Glutamatergic neuron (in vitro differentiated cells): ENCODE data around the gene C2CD5. TPM values are rescaled to one million over a fixed set of nuclear protein-coding genes. Genes with fewer than 3 reads are reported as not detected.

ENCODE experiments used
- DNase-seq: peaks from one replicate; pipeline ENCODE4 v3.0.0; 2022
- H3K27ac Mint-ChIP-seq: one replicate; pipeline ENCODE4 v1.8.0; 2020; ENCODE audit warnings: mild to moderate bottlenecking, mixed read lengths, inconsistent platforms; ENCODE audit not compliant: unreplicated experiment
- H3K27me3 Mint-ChIP-seq: one replicate; pipeline ENCODE4 v1.8.0; 2020; ENCODE audit warnings: mild to moderate bottlenecking, moderate library complexity, mixed read lengths, inconsistent platforms; ENCODE audit not compliant: unreplicated experiment
- H3K36me3 Mint-ChIP-seq: one replicate; pipeline ENCODE4 v1.8.0; 2020; ENCODE audit warnings: mild to moderate bottlenecking, mixed read lengths, inconsistent platforms; ENCODE audit not compliant: unreplicated experiment
- H3K4me1 Mint-ChIP-seq: one replicate; pipeline ENCODE4 v1.8.0; 2020; ENCODE audit warnings: mild to moderate bottlenecking, low read depth, mixed read lengths, inconsistent platforms; ENCODE audit not compliant: unreplicated experiment
- H3K4me3 Mint-ChIP-seq: one replicate; pipeline ENCODE4 v1.8.0; 2020; ENCODE audit warnings: mild to moderate bottlenecking, mixed read lengths, inconsistent platforms; ENCODE audit not compliant: unreplicated experiment
- H3K9me3 Mint-ChIP-seq: one replicate; pipeline ENCODE4 v1.8.0; 2020; ENCODE audit warnings: mild to moderate bottlenecking, moderate library complexity, mixed read lengths, inconsistent platforms; ENCODE audit not compliant: unreplicated experiment
- CTCF ChIP-seq: fragments of 200-600 bp; sonication (generic); IDR thresholded peaks from one replicate; pipeline ENCODE4 v1.5.0; 2021; ENCODE audit not compliant: partially characterized antibody, unreplicated experiment
- total RNA-seq: library from RNA; stranded (reverse); fragmentation: NEBNext Ultra II Directional; extraction: Animal tissue kit (Norgen Biotek cat#: 25700); gene quantifications from one replicate; pipeline ENCODE4 v1.2.1, GENCODE V29; 2021; ENCODE audit not compliant: unreplicated experiment

Gene C2CD5
- total RNA-seq, 1 donor from 2014 or later = 104 TPM

- no peak for TF ChIP-seq CTCF
- Mint-ChIP-seq H3K27ac (no peak overlapping the region), H3K36me3 (no peaks in the 10 kb centered on the region), H3K4me3 (no peak overlapping the region), H3K27me3 (peaks cover 3% of the 10 kb centered on the region), H3K9me3 (no peaks in the 10 kb centered on the region), H3K4me1 (no peaks in the 10 kb centered on the region)
- DNase-seq = no peak
These were observed 18.9 kb downstream of the C2CD5 start for GRCh38 chr12:22525426-22525825.

GRCh38 chr12:22518998-22519397 lies 25.3 kb downstream of the C2CD5 start:
- H3K4me3 Mint-ChIP-seq = no peak overlapping the region
- no peaks in the 10 kb centered on the region for H3K9me3 Mint-ChIP-seq
- TF ChIP-seq CTCF = no peak
- no peaks in the 10 kb centered on the region for H3K36me3 Mint-ChIP-seq
- peaks cover 3% of the 10 kb centered on the region for H3K27me3 Mint-ChIP-seq
- no peak for DNase-seq
- no peaks in the 10 kb centered on the region for H3K4me1 Mint-ChIP-seq
- H3K27ac Mint-ChIP-seq = no peak overlapping the region

GRCh38 chr12:22518060-22518719 lies 26.2 kb downstream of the C2CD5 start:
- no peaks in the 10 kb centered on the region for H3K4me1 Mint-ChIP-seq
- H3K9me3 Mint-ChIP-seq = no peaks in the 10 kb centered on the region
- DNase-seq = no peak
- H3K36me3 Mint-ChIP-seq = no peaks in the 10 kb centered on the region
- H3K27ac Mint-ChIP-seq = no peak overlapping the region
- no peak overlapping the region for H3K4me3 Mint-ChIP-seq
- TF ChIP-seq CTCF = no peak
- H3K27me3 Mint-ChIP-seq = no peaks in the 10 kb centered on the region

- TF ChIP-seq CTCF = no peak
- Mint-ChIP-seq H3K36me3 (no peaks in the 10 kb centered on the region), H3K27me3 (no peaks in the 10 kb centered on the region), H3K4me1 (no peaks in the 10 kb centered on the region), H3K4me3 (no peak overlapping the region), H3K27ac (no peak overlapping the region), H3K9me3 (no peaks in the 10 kb centered on the region)
- no peak for DNase-seq
These were observed 29.5 kb downstream of the C2CD5 start for GRCh38 chr12:22514875-22515274.

- DNase-seq = no peak
- H3K27ac Mint-ChIP-seq = no peak overlapping the region
- no peak for TF ChIP-seq CTCF
- no peak overlapping the region for H3K4me3 Mint-ChIP-seq
- no peaks in the 10 kb centered on the region for H3K36me3 Mint-ChIP-seq
- no peaks in the 10 kb centered on the region for H3K9me3 Mint-ChIP-seq
- H3K4me1 Mint-ChIP-seq = no peaks in the 10 kb centered on the region
- no peaks in the 10 kb centered on the region for H3K27me3 Mint-ChIP-seq
These were observed 38.5 kb downstream of the C2CD5 start for GRCh38 chr12:22505826-22506225.
